DMS53 (cell line): ENCODE data around the gene STIP1.
A peak's percentile ranks its signal among the peaks of the same experiment; 100 is the strongest.

Source experiments
- DNase-seq: peaks from one replicate; lab custom pipeline; 2025; lab: John Stamatoyannopoulos, UW

STIP1 gene

GRCh38 chr11:64198511-64198910, 12.5 kb downstream of the STIP1 start:
- no peak for DNase-seq

GRCh38 chr11:64201543-64201942, 15.6 kb downstream of the STIP1 start:
- no peak for DNase-seq

GRCh38 chr11:64202992-64203391, 17.0 kb downstream of the STIP1 start:
- DNase-seq, result no peak

- DNase-seq, result no peak
These were observed 17.6 kb downstream of the STIP1 start for GRCh38 chr11:64203421-64204079.

GRCh38 chr11:64204080-64204440, 18.1 kb downstream of the STIP1 start:
- no peak for DNase-seq

- DNase-seq, result peak; percentile 89
These were observed 18.6 kb downstream of the STIP1 start for GRCh38 chr11:64204464-64204989.

- DNase-seq, result no peak
These were observed 20.7 kb downstream of the STIP1 start, which contains the start of gene FERMT3 for GRCh38 chr11:64206457-64207255. FERMT3 (plus strand) TSS chr11:64206721; CDS start chr11:64207365, 644 bp downstream.

GRCh38 chr11:64207256-64208085, 21.5 kb downstream of the STIP1 start:
- DNase-seq, result no peak

- no peak for DNase-seq
These were observed 22.3 kb downstream of the STIP1 start for GRCh38 chr11:64208086-64208795.

GRCh38 chr11:64208796-64209562, 23.0 kb downstream of the STIP1 start:
- no peak for DNase-seq

- DNase-seq, result no peak
These were observed 23.5 kb downstream of the STIP1 start for GRCh38 chr11:64209563-64209843.

- no peak for DNase-seq
These were observed 24.5 kb downstream of the STIP1 start for GRCh38 chr11:64210301-64211020.

GRCh38 chr11:64211181-64211872, 25.4 kb downstream of the STIP1 start:
- DNase-seq, result no peak

- no peak for DNase-seq
These were observed 30.9 kb downstream of the STIP1 start for GRCh38 chr11:64216879-64217278.

- no peak for DNase-seq
These were observed 32.8 kb downstream of the STIP1 start for GRCh38 chr11:64218628-64219353.

- DNase-seq, result no peak
These were observed 33.3 kb downstream of the STIP1 start for GRCh38 chr11:64219354-64219684.

GRCh38 chr11:64219755-64220154, 33.8 kb downstream of the STIP1 start:
- DNase-seq, result no peak

- no peak for DNase-seq
These were observed 34.3 kb downstream of the STIP1 start for GRCh38 chr11:64220271-64220670.

- DNase-seq, result no peak
These were observed 34.8 kb downstream of the STIP1 start for GRCh38 chr11:64220798-64221197.
